Neural cell (in vitro differentiated cells): ENCODE results near the gene POLE. TPM values are rescaled to one million over a fixed set of nuclear protein-coding genes. Genes with fewer than 3 reads are reported as not detected.

Source experiments
- H2AFZ ChIP-seq: fragments of 200-600, 300-800 bp; sonication (generic), shearing (Covaris generic); 2 replicates; pipeline ENCODE4 v1.6.0; 2014; ENCODE audit warnings: low read depth, mild to moderate bottlenecking, antibody characterized with exemption, low read length, moderate library complexity
- H3F3A ChIP-seq: fragments of 200-600 bp; shearing (Covaris generic); 2 replicates; pipeline ENCODE4 v1.6.1; 2016; ENCODE audit warnings: mild to moderate bottlenecking, moderate library complexity, mixed read lengths, antibody characterized with exemption, low read length; ENCODE audit not compliant: insufficient read depth, poor library complexity, severe bottlenecking
- H3K27ac ChIP-seq: fragments of 200-600, 300-800 bp; sonication (generic), shearing (Covaris generic); 2 replicates; pipeline ENCODE4 v1.5.1; 2014; ENCODE audit warnings: mild to moderate bottlenecking, low read length, moderate library complexity
- H3K27me3 ChIP-seq: fragments of 300-800, 200-600 bp; sonication (generic), shearing (Covaris generic); 2 replicates; pipeline ENCODE4 v1.6.0; 2014; ENCODE audit warnings: mild to moderate bottlenecking, low read depth, low read length, moderate library complexity; ENCODE audit not compliant: insufficient read depth
- H3K36me3 ChIP-seq: fragments of 300-800, 200-600 bp; sonication (generic), shearing (Covaris generic); 2 replicates; pipeline ENCODE4 v1.5.1; 2014; ENCODE audit warnings: mild to moderate bottlenecking, antibody characterized with exemption, low read length, moderate library complexity; ENCODE audit not compliant: insufficient read depth
- H3K4me2 ChIP-seq: fragments of 300-800, 200-600 bp; sonication (generic), shearing (Covaris generic); 2 replicates; pipeline ENCODE4 v1.6.0; 2014; ENCODE audit warnings: mild to moderate bottlenecking, low read length
- H3K4me3 ChIP-seq: fragments of 300-800, 200-600 bp; sonication (generic), shearing (Covaris generic); 2 replicates; pipeline ENCODE4 v1.5.1; 2014; ENCODE audit warnings: mild to moderate bottlenecking, low read length, moderate library complexity
- H3K79me2 ChIP-seq: fragments of 200-600 bp; shearing (Covaris generic); replicated peaks from 2 replicates; pipeline ENCODE4 v1.6.0; 2014; ENCODE audit warnings: mild to moderate bottlenecking, low read length, moderate library complexity; ENCODE audit not compliant: insufficient read depth
- H3K9ac ChIP-seq: fragments of 300-800, 200-600 bp; sonication (generic), shearing (Covaris generic); 2 replicates; pipeline ENCODE4 v1.6.1; 2016; ENCODE audit warnings: mild to moderate bottlenecking, low read length, mixed read lengths
- H3K9me2 ChIP-seq: fragments of 200-600 bp; shearing (Covaris generic); 2 replicates; pipeline ENCODE4 v1.6.1; 2016; ENCODE audit warnings: mild to moderate bottlenecking, low read length, mixed read lengths; ENCODE audit not compliant: insufficient read depth
- H3K9me3 ChIP-seq: fragments of 200-600, 300-800 bp; sonication (generic), shearing (Covaris generic); 2 replicates; pipeline ENCODE4 v1.6.1; 2016; ENCODE audit warnings: mild to moderate bottlenecking, mixed run types, low read length, moderate library complexity, mixed read lengths
- H4K20me1 ChIP-seq: fragments of 200-600 bp; shearing (Covaris generic); 2 replicates; pipeline ENCODE4 v1.6.1; 2016; ENCODE audit warnings: mild to moderate bottlenecking, mixed run types; ENCODE audit not compliant: insufficient read depth
- CTCF ChIP-seq: fragments of 450-650 bp; IDR thresholded peaks from 2 replicates; pipeline ENCODE4 v1.5.1; 2014; ENCODE audit warnings: antibody characterized with exemption, mild to moderate bottlenecking, moderate library complexity; ENCODE audit not compliant: poor library complexity, severe bottlenecking
- EP300 ChIP-seq: fragments of 450-650 bp; conservative IDR thresholded peaks from 2 replicates; pipeline ENCODE4 v1.6.1; 2014; ENCODE audit warnings: antibody characterized with exemption, mild to moderate bottlenecking, moderate library complexity; ENCODE audit not compliant: poor library complexity, severe bottlenecking
- EZH2 ChIP-seq: fragments of 200-600, 300-800 bp; shearing (Covaris generic), sonication (generic); IDR thresholded peaks from 2 replicates; pipeline ENCODE4 v1.6.1; 2014; ENCODE audit warnings: antibody characterized with exemption, low read length, borderline replicate concordance, mild to moderate bottlenecking; ENCODE audit not compliant: insufficient read depth, poor library complexity, severe bottlenecking
- MXI1 ChIP-seq: fragments of 450-650 bp; conservative IDR thresholded peaks from 2 replicates; pipeline ENCODE4 v1.6.1; 2014; ENCODE audit warnings: antibody characterized with exemption, mild to moderate bottlenecking; ENCODE audit not compliant: poor library complexity, severe bottlenecking
- POLR2AphosphoS5 ChIP-seq: IDR thresholded peaks from 2 replicates; pipeline ENCODE4 v1.6.1; 2012
- RAD21 ChIP-seq: fragments of 450-650 bp; conservative IDR thresholded peaks from 2 replicates; pipeline ENCODE4 v1.6.1; 2014; ENCODE audit warnings: antibody characterized with exemption, mild to moderate bottlenecking, moderate library complexity
- REST ChIP-seq: IDR thresholded peaks from 2 replicates; pipeline ENCODE4 v1.6.1; 2012; ENCODE audit warnings: borderline replicate concordance
- SMC3 ChIP-seq: fragments of 450-650 bp; conservative IDR thresholded peaks from 2 replicates; pipeline ENCODE4 v1.6.1; 2014; ENCODE audit warnings: antibody characterized with exemption, mild to moderate bottlenecking, moderate library complexity; ENCODE audit not compliant: poor library complexity
- TAF1 ChIP-seq: IDR thresholded peaks from 2 replicates; pipeline ENCODE4 v1.6.1; 2012; ENCODE audit warnings: low read depth
- polyA plus RNA-seq: library from polyadenylated mRNA; depleted of rRNA; stranded (reverse); fragments of >200 nt; gene quantifications from 2 replicates; pipeline ENCODE4 v1.2.3, GENCODE V29; 2014

The POLE gene
- polyA plus RNA-seq, 1 donor from 2014 or later: 8.5 TPM

GRCh38 chr12:132631666-132632065 is 55.5 kb downstream of the POLE start:
- H3K27ac ChIP-seq: no peak overlapping the region
- no peaks in the 10 kb centered on the region for H4K20me1 ChIP-seq
- no peak overlapping the region for H3K4me3 ChIP-seq
- H3K4me2 ChIP-seq: no peak overlapping the region
- H3K9me3 ChIP-seq: no peaks in the 10 kb centered on the region
- no peaks in the 10 kb centered on the region for H3K27me3 ChIP-seq
- no peak for TF ChIP-seq REST
- TF ChIP-seq CTCF: no peak
- no peak for TF ChIP-seq EP300
- TF ChIP-seq POLR2AphosphoS5: no peak
- no peak for TF ChIP-seq EZH2
- no peak for TF ChIP-seq TAF1
- TF ChIP-seq MXI1: no peak
- TF ChIP-seq SMC3: no peak
- no peak for TF ChIP-seq RAD21
- no peaks in the 10 kb centered on the region for H3K79me2 ChIP-seq
- H3K9ac ChIP-seq: no peak overlapping the region
- H2AFZ ChIP-seq: no peak overlapping the region
- H3K36me3 ChIP-seq: no peaks in the 10 kb centered on the region
- no peaks in the 10 kb centered on the region for H3F3A ChIP-seq
- no peaks in the 10 kb centered on the region for H3K9me2 ChIP-seq

GRCh38 chr12:132630672-132631071 is 56.5 kb downstream of the POLE start:
- no peak overlapping the region for H2AFZ ChIP-seq
- no peaks in the 10 kb centered on the region for H3K27me3 ChIP-seq
- H4K20me1 ChIP-seq: no peaks in the 10 kb centered on the region
- H3K36me3 ChIP-seq: no peaks in the 10 kb centered on the region
- H3K9ac ChIP-seq: no peak overlapping the region
- H3K9me3 ChIP-seq: no peaks in the 10 kb centered on the region
- H3K27ac ChIP-seq: no peak overlapping the region
- TF ChIP-seq SMC3 (no peak), CTCF (no peak), TAF1 (no peak), REST (no peak), POLR2AphosphoS5 (no peak), EZH2 (no peak), RAD21 (no peak), MXI1 (no peak), EP300 (no peak)
- no peaks in the 10 kb centered on the region for H3F3A ChIP-seq
- no peak overlapping the region for H3K4me3 ChIP-seq
- no peaks in the 10 kb centered on the region for H3K79me2 ChIP-seq
- no peak overlapping the region for H3K4me2 ChIP-seq
- H3K9me2 ChIP-seq: no peaks in the 10 kb centered on the region
